ENCODE data around the gene HBM.
"Not testable (repeated sequence)": the region's sequence is repeated elsewhere in the genome, so short reads cannot be mapped to it uniquely, and the experiment has no call there.

HBM gene

DNA sequence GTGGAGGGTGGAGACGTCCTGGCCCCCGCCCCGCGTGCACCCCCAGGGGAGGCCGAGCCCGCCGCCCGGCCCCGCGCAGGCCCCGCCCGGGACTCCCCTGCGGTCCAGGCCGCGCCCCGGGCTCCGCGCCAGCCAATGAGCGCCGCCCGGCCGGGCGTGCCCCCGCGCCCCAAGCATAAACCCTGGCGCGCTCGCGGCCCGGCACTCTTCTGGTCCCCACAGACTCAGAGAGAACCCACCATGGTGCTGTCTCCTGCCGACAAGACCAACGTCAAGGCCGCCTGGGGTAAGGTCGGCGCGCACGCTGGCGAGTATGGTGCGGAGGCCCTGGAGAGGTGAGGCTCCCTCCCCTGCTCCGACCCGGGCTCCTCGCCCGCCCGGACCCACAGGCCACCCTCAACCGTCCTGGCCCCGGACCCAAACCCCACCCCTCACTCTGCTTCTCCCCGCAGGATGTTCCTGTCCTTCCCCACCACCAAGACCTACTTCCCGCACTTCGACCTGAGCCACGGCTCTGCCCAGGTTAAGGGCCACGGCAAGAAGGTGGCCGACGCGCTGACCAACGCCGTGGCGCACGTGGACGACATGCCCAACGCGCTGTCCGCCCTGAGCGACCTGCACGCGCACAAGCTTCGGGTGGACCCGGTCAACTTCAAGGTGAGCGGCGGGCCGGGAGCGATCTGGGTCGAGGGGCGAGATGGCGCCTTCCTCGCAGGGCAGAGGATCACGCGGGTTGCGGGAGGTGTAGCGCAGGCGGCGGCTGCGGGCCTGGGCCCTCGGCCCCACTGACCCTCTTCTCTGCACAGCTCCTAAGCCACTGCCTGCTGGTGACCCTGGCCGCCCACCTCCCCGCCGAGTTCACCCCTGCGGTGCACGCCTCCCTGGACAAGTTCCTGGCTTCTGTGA, 11.0 kb downstream of the HBM start, which contains the start of gene HBA1:
Gene HBA1, plus strand, starts transcription at position 204 of the 906 bp plus-strand sequence. Its CDS starts 37 bp downstream, at position 241.
- not testable (repeated sequence) for H3K9me3 Mint-ChIP-seq; H3K4me1 Mint-ChIP-seq (ENCODE audit: low read depth in 2 of 2); H3K36me3 Mint-ChIP-seq (ENCODE audit: insufficient read depth); DNase-seq
- peak; percentile 39 for ATAC-seq (replicated peaks)
- Mint-ChIP-seq H3K27ac (peak within 1 kb of the TSS in 1 of 2 donors; percentile 51), H3K27me3 (peaks cover 44 to 49% of the 10 kb centered on the region in 2 donors), H3K4me3 (peak within 1 kb of the TSS; percentile 15 to 56)

DNA sequence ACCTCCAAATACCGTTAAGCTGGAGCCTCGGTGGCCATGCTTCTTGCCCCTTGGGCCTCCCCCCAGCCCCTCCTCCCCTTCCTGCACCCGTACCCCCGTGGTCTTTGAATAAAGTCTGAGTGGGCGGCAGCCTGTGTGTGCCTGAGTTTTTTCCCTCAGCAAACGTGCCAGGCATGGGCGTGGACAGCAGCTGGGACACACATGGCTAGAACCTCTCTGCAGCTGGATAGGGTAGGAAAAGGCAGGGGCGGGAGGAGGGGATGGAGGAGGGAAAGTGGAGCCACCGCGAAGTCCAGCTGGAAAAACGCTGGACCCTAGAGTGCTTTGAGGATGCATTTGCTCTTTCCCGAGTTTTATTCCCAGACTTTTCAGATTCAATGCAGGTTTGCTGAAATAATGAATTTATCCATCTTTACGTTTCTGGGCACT, 11.6 kb downstream of the HBM start:
- Mint-ChIP-seq H3K27me3 (peaks cover 41 to 44% of the 10 kb centered on the region in 2 donors), H3K27ac (peak overlapping the region in 1 of 2 donors; percentile 51), H3K9me3 (no peaks in the 10 kb centered on the region), H3K36me3 (ENCODE audit: insufficient read depth) (peaks cover 10% of the 10 kb centered on the region), H3K4me3 (peak overlapping the region; percentile 15 to 56), H3K4me1 (ENCODE audit: low read depth in 2 of 2) (peaks cover 5 to 6% of the 10 kb centered on the region in 2 donors)
- ATAC-seq (replicated peaks) (no peak), DNase-seq (no peak)

DNA sequence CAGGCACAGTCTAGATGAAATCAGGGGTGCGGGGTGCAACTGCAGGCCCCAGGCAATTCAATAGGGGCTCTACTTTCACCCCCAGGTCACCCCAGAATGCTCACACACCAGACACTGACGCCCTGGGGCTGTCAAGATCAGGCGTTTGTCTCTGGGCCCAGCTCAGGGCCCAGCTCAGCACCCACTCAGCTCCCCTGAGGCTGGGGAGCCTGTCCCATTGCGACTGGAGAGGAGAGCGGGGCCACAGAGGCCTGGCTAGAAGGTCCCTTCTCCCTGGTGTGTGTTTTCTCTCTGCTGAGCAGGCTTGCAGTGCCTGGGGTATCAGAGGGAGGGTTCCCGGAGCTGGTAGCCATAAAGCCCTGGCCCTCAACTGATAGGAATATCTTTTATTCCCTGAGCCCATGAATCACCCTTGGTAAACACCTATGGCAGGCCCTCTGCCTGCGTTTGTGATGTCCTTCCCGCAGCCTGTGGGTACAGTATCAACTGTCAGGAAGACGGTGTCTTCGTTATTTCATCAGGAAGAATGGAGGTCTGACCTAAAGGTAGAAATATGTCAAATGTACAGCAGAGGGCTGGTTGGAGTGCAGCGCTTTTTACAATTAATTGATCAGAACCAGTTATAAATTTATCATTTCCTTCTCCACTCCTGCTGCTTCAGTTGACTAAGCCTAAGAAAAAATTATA, 12.3 kb downstream of the HBM start:
- peak overlapping the region in 1 of 2 donors; percentile 56 for H3K4me3 Mint-ChIP-seq
- peaks cover 5 to 6% of the 10 kb centered on the region in 2 donors for H3K4me1 Mint-ChIP-seq (ENCODE audit: low read depth in 2 of 2)
- no peaks in the 10 kb centered on the region for H3K9me3 Mint-ChIP-seq
- H3K27ac Mint-ChIP-seq: peak overlapping the region in 1 of 2 donors; percentile 51
- DNase-seq (no peak), ATAC-seq (replicated peaks) (no peak)
- H3K36me3 Mint-ChIP-seq (ENCODE audit: insufficient read depth): peaks cover 11% of the 10 kb centered on the region
- peaks cover 41 to 43% of the 10 kb centered on the region in 2 donors for H3K27me3 Mint-ChIP-seq

DNA sequence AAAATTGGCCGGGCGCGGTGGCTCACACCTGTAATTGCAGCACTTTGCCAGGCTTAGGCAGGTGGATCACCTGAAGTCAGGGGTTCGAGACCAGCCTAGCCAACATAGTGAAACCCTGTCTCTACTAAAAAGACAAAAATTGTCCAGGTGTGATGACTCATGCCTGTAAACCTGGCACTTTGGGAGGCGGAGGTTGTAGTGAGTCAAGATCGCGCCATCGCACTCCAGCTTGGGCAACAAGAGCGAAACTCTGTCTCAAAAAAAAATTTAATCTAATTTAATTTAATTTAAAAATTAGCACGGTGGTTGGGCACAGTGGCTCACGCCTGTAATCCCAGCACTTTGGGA, 12.9 kb downstream of the HBM start:
- peaks cover 37 to 38% of the 10 kb centered on the region in 2 donors for H3K27me3 Mint-ChIP-seq
- no peak overlapping the region for H3K4me3 Mint-ChIP-seq
- H3K36me3 Mint-ChIP-seq (ENCODE audit: insufficient read depth): peaks cover 11% of the 10 kb centered on the region
- DNase-seq (no peak), ATAC-seq (replicated peaks) (no peak)
- peaks cover 5 to 6% of the 10 kb centered on the region in 2 donors for H3K4me1 Mint-ChIP-seq (ENCODE audit: low read depth in 2 of 2)
- H3K27ac Mint-ChIP-seq: no peak overlapping the region
- H3K9me3 Mint-ChIP-seq: no peaks in the 10 kb centered on the region

DNA sequence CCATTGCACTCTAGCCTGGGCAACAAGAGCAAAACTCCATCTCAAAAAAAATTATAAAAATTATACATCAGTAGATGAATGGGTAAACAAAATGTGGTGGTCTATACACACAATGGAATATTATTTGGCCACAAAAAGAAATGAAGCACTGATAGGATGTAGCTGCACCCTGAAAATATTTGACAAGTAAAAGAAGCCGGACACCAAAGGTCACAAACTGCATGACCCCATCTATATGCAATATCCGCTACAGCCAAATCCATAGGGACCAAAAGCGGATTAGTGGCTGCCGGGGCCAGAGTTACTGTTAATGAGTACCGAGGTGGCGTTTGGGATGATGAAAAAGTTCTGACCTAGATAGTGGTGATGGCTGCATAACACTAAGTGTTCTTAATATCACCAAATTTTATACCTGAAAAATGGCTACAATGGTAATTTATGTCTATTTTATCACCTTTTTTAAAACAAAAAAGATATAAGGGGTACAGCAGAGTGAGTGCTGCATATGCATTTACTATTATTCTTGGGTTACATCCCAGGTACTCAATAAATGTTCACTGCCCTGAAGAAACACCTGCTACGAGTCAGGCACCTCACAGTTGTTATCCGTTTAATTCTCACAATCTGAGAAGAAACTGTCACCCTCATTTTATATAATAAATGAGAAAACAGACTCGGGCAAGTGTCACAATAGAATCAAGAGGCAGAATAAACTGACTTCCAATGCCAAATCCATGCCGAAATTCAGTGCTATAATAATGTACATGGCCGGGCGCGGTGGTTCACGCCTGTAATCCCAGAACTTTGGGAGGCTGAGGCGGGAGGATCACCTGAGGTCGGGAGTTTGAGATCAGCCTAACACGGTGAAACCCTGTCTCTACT, 13.7 kb downstream of the HBM start:
- Mint-ChIP-seq H3K27me3 (peaks cover 29 to 30% of the 10 kb centered on the region in 2 donors), H3K27ac (peak overlapping the region in 1 of 2 donors; percentile 51), H3K4me1 (ENCODE audit: low read depth in 2 of 2) (peaks cover 5% of the 10 kb centered on the region in 2 donors), H3K36me3 (ENCODE audit: insufficient read depth) (peaks cover 11% of the 10 kb centered on the region), H3K4me3 (peak overlapping the region; percentile 59 to 74), H3K9me3 (no peaks in the 10 kb centered on the region)
- DNase-seq: no peak
- no peak for ATAC-seq (replicated peaks)

DNA sequence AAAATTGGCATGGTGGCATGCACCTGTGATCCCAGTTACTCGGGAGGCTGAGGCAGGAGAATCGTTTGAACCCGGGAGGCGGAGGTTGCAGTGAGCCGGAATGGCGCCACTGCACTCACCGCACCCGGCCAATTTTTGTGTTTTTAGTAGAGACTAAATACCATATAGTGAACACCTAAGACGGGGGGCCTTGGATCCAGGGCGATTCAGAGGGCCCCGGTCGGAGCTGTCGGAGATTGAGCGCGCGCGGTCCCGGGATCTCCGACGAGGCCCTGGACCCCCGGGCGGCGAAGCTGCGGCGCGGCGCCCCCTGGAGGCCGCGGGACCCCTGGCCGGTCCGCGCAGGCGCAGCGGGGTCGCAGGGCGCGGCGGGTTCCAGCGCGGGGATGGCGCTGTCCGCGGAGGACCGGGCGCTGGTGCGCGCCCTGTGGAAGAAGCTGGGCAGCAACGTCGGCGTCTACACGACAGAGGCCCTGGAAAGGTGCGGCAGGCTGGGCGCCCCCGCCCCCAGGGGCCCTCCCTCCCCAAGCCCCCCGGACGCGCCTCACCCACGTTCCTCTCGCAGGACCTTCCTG, 14.4 kb downstream of the HBM start, which contains the start of gene HBQ1:
Gene HBQ1, plus strand, starts transcription at position 359 of the 575 bp plus-strand sequence. Its CDS starts 28 bp downstream, at position 387.
- ATAC-seq (replicated peaks): no peak
- H3K36me3 Mint-ChIP-seq (ENCODE audit: insufficient read depth): peaks cover 18% of the 10 kb centered on the region
- H3K4me3 Mint-ChIP-seq: peak within 1 kb of the TSS; percentile 59 to 74
- H3K27ac Mint-ChIP-seq: peak within 1 kb of the TSS in 1 of 2 donors; percentile 51
- no peaks in the 10 kb centered on the region for H3K9me3 Mint-ChIP-seq
- peaks cover 2 to 3% of the 10 kb centered on the region in 2 donors for H3K4me1 Mint-ChIP-seq (ENCODE audit: low read depth in 2 of 2)
- peaks cover 22 to 23% of the 10 kb centered on the region in 2 donors for H3K27me3 Mint-ChIP-seq
- no peak for DNase-seq

DNA sequence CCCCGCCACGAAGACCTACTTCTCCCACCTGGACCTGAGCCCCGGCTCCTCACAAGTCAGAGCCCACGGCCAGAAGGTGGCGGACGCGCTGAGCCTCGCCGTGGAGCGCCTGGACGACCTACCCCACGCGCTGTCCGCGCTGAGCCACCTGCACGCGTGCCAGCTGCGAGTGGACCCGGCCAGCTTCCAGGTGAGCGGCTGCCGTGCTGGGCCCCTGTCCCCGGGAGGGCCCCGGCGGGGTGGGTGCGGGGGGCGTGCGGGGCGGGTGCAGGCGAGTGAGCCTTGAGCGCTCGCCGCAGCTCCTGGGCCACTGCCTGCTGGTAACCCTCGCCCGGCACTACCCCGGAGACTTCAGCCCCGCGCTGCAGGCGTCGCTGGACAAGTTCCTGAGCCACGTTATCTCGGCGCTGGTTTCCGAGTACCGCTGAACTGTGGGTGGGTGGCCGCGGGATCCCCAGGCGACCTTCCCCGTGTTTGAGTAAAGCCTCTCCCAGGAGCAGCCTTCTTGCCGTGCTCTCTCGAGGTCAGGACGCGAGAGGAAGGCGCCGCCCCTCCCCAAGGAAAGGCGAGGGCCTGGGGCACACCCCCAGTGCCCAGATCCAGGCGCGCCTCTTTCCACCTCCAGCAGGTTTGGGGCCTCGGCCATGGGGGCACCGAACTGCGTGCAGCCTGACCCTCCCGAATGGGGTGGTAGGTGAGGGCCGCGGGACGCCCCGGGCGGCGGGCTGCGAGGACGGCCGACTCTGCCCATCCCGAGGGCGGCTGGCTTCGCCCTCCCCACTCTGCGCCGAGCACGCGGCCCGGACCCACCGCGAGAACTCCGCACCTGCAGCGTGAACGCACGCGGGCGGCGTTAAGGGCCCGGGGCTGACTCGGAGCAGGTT, 15.1 kb downstream of the HBM start:
- H3K4me1 Mint-ChIP-seq (ENCODE audit: low read depth in 2 of 2): peaks cover 0 to 3% of the 10 kb centered on the region in 2 donors
- peaks cover 18% of the 10 kb centered on the region for H3K36me3 Mint-ChIP-seq (ENCODE audit: insufficient read depth)
- peaks cover 15 to 16% of the 10 kb centered on the region in 2 donors for H3K27me3 Mint-ChIP-seq
- no peaks in the 10 kb centered on the region for H3K9me3 Mint-ChIP-seq
- no peak overlapping the region for H3K27ac Mint-ChIP-seq
- H3K4me3 Mint-ChIP-seq: peak overlapping the region; percentile 45 to 60
- DNase-seq (peak in 1 of 3 experiments; percentile 84), ATAC-seq (replicated peaks) (peak; percentile 88)

DNA sequence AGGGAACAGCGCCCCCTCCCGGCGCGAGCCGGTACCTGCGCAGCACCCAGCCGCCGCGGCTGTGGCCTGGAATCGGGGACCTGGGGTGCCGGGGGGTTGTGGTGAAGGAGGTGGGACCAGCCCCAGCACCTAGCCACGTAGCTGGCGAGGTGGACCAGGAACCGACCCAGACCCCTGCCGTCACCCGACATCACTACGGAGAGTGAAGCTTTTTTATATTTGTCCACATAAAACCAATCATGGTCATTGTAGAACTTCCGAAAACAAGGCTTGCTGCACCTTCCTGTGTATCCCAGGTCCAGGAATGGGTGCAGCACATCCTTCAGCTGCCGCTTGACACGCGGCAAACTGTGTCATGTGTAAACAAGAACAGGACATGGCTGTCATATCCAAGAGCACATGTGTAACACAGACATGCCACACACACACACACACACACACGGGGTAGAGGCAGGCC, 15.8 kb downstream of the HBM start:
- DNase-seq: peak in 2 of 3 experiments; percentile 86 to 88

DNA sequence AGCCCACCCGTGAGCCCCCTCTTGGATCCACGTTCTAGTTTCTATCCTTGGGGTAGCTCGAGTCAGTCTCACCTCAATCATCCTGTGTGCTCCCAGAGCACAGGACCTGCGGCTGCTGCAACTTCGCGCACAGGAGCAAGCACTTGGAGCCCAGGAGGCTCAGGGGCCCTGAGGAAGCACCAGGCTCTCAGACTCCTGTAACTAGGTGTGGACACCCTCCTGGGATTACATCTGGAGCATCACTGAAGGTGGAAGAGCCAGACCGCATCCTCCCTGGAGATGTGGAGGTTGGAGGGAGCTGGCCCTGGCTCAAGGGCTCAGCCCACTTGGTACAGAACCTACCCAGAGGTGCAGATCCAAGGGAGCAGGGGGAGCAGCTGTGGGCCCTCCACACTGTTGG, 17.2 kb downstream of the HBM start:
- ATAC-seq (replicated peaks) (no peak), DNase-seq (no peak)
- Mint-ChIP-seq H3K27me3 (peaks cover 6% of the 10 kb centered on the region in 2 donors), H3K4me3 (no peak overlapping the region), H3K36me3 (ENCODE audit: insufficient read depth) (peaks cover 20% of the 10 kb centered on the region), H3K9me3 (no peaks in the 10 kb centered on the region), H3K4me1 (ENCODE audit: low read depth in 2 of 2) (no peaks in the 10 kb centered on the region), H3K27ac (peak overlapping the region in 1 of 2 donors; percentile 20)

More for the DNA sequence above, 15.8 kb downstream of the HBM start:
- Mint-ChIP-seq H3K27me3 (peaks cover 15 to 16% of the 10 kb centered on the region in 2 donors), H3K4me1 (ENCODE audit: low read depth in 2 of 2) (peaks cover 0 to 3% of the 10 kb centered on the region in 2 donors), H3K36me3 (ENCODE audit: insufficient read depth) (peaks cover 18% of the 10 kb centered on the region), H3K4me3 (no peak overlapping the region), H3K27ac (no peak overlapping the region), H3K9me3 (no peaks in the 10 kb centered on the region)
- no peak for ATAC-seq (replicated peaks)

DNA sequence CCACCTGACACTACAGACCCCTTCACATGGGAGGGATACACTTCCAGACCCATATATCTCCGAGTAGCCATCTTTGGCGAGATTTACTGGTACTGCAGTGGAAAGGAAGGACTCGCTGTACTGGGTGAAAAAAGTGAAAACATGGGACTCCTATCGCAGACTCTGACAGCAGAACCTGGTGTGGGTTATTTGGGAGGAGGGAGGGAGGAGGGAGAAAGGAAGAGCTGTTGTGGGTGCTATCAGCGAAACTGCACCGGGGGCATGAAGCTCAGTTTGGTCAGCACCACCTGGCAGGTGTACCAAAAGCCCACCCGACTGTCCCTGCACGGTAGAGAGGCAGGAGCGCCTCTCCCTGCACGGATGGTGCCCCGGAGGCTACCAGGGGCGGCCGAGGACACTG, 19.4 kb downstream of the HBM start:
- no peaks in the 10 kb centered on the region for H3K27me3 Mint-ChIP-seq
- no peak overlapping the region for H3K27ac Mint-ChIP-seq
- H3K36me3 Mint-ChIP-seq (ENCODE audit: insufficient read depth): peaks cover 39% of the 10 kb centered on the region
- no peak overlapping the region for H3K4me3 Mint-ChIP-seq
- H3K9me3 Mint-ChIP-seq: no peaks in the 10 kb centered on the region
- DNase-seq (no peak), ATAC-seq (replicated peaks) (no peak)
- H3K4me1 Mint-ChIP-seq (ENCODE audit: low read depth in 2 of 2): peaks cover 0 to 4% of the 10 kb centered on the region in 2 donors

DNA sequence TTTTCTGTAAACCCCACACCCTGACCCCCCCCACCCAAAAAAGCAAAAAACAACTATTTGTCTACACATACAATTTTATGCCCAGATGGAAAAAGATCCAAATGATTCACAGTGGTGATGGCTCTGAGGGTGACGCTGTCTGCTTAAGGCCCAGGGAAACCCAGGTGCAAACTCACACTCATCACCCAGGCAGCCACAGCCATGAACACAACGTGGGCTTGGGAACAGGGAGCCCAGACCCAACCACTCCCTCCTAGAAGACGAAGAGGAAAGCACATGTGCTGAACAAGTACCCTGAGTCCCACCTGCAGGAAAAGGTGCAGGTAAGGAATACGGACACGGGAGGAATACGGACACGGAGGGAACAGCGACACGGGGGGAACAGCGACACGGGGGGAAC, 19.9 kb downstream of the HBM start:
- ATAC-seq (replicated peaks) (no peak), DNase-seq (no peak)
- peaks cover 40% of the 10 kb centered on the region for H3K36me3 Mint-ChIP-seq (ENCODE audit: insufficient read depth)
- no peaks in the 10 kb centered on the region for H3K27me3 Mint-ChIP-seq
- H3K4me3 Mint-ChIP-seq: no peak overlapping the region
- peak overlapping the region in 1 of 2 donors; percentile 64 for H3K27ac Mint-ChIP-seq
- no peaks in the 10 kb centered on the region for H3K9me3 Mint-ChIP-seq
- peaks cover 0 to 4% of the 10 kb centered on the region in 2 donors for H3K4me1 Mint-ChIP-seq (ENCODE audit: low read depth in 2 of 2)

DNA sequence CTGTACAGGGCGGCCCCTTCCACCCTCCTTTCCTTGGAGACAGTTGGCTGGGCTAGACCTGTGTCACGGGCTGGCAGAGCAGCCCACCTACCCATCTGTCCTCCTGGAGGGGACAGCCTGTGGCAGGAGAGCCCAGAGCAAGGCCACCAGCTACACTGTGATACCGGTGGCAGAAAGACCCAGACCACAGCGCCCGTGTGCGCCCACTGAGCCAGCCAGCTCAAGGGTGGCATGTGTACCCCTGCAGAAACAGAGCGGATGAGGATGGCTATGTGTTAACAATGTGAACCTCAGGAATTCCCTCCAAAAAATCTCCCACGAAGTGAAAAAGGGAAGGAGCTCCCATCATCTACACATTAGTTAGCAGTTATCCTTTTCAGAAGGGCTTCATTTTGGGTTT, 21.6 kb downstream of the HBM start:
- H3K9me3 Mint-ChIP-seq: no peaks in the 10 kb centered on the region
- peaks cover 0 to 4% of the 10 kb centered on the region in 2 donors for H3K4me1 Mint-ChIP-seq (ENCODE audit: low read depth in 2 of 2)
- no peak overlapping the region for H3K27ac Mint-ChIP-seq
- no peaks in the 10 kb centered on the region for H3K27me3 Mint-ChIP-seq
- DNase-seq: no peak
- H3K4me3 Mint-ChIP-seq: no peak overlapping the region
- no peak for ATAC-seq (replicated peaks)
- H3K36me3 Mint-ChIP-seq (ENCODE audit: insufficient read depth): peaks cover 51% of the 10 kb centered on the region
